GM19468 (cell line): ENCODE results near the gene CCNG2.

Experiments used
- ATAC-seq: cut with Tn5 transposase; IDR thresholded peaks from one replicate; pipeline ENCODE4 v1.9.1; 2021; ENCODE audit warnings: mild to moderate bottlenecking, moderate library complexity, moderate number of reproducible peaks; ENCODE audit not compliant: unreplicated experiment; ENCODE audit errors: extremely low read depth

CCNG2 gene

DNA sequence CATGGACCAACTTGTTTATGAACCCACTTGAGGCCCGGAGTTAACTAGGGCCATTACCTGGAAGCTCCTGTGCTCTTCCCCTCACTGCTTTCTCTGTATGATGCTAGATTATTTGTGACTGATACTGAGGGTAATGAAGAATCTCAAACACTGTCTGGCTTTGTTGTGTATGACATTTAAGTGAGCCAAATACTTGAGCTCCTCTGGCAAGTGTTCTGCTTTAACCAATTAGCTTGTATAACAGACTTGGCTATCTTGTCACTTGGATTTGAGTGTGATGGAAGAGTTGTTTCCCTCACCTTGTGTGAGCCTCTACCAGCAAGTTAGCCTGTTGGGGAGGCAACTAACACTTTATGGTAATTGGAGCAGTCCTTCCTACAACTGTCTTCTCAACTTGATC lies 42.7 kb downstream of the CCNG2 start:
- ATAC-seq: no peak

DNA sequence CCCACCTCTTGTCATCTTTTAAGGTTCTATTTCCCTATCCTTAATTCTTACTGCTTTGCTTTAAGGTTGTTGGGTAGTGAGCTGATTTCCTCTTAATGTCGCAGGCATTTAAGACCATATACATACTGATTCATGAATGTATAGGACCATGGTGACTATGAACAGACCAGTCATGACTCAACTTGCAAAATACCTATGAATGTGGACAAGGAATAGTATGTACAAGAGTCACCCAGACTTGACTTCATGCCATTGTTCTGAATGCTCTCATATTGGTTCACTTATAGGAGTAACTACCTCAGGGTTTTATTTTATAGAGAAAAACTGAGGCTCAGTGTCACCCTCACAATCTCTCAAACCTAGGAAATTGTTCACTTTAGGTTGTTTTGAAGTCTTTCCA lies 44.3 kb downstream of the CCNG2 start:
- no peak for ATAC-seq

DNA sequence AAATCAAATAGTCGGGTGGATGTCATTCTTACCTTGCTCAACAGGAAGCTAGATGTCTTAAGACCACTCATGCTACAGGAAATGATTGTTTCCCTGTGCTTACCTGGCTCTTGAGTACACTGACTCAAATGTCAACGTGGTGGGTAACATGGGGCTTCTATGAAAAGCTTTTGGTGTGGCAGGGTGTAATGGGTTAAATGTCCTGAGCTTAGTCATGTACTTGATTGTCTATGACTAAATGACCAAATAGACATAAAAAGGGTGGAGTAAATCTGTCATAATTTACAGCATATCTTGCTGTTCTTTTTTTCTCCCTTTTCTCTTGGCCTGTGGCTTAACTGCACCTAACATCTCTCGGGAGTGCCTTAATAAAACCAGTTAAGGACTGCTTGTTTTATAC lies 44.9 kb downstream of the CCNG2 start:
- no peak for ATAC-seq

DNA sequence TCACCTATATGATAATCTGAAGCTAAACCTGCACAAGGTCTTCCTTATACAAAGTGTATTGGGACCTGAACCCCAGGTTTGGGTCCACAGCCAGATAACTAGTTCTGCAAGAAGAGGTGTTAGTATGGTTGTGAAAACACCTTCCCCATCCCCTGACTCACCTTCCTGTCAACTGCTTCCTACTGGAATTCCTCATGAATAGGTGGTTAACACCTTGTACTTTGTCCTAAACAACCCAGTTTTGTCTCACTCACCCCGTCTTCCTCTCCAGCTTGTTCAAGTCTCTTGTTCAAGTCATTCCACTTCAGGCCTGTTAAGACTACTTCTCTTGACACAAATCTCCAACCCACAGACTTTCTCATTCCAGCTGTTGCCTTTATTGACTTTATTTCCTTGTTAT lies 45.5 kb downstream of the CCNG2 start:
- ATAC-seq: no peak

DNA sequence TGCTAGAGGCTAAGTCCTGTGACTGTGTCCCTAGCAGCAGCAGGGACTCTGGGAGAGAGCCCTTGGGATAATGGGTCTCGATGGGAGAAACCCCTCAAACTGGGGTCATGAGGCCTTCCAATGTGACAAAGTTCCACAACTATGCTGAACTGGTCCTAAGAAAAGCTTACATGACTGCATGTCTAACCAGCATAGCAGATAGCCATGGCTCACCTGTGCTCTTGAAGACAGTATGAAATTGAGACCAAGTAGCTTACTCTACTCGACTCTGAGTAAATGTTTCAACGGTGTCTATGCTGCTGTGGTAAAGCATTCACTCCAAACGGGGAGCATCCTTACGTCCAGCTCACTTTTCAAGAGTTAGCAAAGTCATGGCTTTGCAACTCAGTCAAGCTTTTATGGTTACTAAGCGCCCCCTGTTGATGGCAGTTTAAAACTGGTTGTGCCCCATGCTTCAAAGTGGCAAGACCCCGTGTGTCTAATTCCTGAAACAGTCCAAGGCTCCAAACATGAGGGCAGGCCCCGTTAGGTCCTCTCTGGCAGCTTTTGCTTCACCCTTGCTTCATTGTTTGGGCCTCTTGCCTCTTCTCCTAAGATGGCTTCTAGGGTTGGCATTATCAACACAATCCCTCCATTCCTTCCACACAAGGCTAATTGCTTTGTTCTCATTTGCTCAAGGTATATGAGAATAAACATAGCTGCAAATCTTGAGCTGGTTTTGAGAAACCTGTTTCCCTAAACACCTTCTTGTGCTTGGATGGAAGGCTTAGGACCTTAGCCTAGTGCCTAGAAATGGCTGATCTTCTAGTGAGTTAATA lies 46.6 kb downstream of the CCNG2 start:
- ATAC-seq: peak; percentile 54

DNA sequence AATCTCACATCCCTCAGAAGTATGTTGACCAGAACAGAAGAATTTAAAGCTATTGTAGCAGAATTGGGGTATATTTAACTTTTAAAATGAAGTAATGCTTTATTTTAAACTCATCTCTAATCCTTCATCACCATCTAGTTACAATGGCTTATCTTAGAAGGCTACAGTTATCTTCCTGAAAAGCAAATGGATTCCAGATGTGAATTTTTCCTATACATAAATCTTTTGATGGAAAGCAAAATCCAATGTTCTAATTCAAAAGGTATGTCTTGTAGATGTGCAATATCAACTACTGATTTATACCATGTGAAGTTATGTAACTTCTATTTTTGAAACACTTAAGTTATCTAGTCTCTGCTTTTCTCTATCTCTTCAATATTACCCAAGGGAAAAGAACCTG lies 47.6 kb downstream of the CCNG2 start:
- ATAC-seq: no peak

DNA sequence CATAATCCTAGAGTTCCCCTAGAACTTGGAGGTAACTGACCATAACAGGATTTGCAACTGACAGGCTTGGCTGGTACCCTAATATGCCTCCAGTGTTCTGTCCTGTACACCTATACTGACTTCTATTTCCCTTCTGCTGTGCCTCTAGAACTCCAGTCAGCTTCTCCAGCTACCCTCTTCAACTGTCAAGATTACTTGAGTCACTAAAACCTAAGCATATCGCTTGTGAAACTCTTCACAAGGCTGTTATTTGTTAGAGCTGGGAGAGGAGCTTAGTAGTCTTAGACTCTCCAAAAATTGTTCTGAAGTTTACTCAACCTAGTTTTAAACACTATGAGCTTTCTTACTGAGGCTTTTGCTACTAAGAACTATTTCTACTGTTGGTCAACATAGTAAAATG lies 52.0 kb downstream of the CCNG2 start:
- no peak for ATAC-seq

DNA sequence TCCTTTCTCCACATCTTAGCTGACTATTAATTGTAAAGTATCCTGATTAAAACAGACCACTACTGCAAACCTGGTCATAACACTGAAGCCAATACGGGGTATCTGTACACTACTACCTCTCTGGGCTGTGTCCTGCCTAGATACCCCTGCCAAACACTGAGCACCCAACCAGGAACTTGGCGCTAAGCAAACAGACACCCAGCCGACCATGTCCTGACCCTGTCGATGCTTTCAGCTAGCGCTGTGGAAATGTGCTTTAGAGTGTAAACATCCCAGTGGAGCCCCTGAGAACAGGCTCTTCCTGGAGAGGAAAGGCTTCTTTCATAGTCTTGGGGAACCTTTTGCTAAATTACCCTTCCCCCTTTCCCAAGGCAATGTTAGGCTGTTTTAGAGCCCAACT lies 52.9 kb downstream of the CCNG2 start:
- ATAC-seq: no peak

DNA sequence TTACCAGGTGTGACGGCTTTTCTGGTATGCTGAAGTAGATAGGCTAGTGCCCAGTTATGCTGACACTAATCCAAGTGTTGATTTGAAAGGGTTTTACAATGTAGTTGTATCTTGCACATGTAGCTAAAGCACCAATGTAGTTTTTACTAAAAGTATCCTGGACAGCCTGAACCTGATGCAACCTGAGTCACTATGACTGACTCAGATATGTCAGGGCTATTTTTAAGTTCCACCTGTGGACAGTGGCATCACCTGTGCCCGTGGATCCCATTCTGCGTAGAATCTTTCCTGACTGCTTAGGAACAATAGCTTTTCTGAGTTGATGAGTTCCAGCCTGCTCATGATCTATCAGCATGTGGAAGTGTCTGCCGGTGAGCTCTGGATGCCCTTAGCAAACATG lies 58.1 kb downstream of the CCNG2 start:
- ATAC-seq: no peak

DNA sequence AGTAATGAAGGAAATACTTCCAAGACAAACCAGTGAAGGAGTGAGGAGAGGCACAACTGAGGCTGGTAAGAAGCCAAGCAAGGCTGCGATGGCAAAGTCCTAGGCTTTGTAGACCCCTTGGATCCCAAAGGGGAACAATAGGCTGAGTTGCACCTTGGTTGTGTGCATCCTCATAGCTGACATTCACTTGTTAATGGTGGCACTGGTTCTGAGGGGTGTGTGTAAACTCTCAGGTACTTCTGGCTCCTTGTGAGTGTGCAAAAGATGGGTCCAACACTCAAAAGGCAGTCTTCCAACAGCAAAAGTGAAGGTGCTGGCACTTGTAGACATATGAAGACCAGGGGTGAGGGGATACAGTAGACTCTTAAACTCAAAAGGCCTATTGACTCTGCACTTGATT lies 60.5 kb downstream of the CCNG2 start:
- no peak for ATAC-seq

DNA sequence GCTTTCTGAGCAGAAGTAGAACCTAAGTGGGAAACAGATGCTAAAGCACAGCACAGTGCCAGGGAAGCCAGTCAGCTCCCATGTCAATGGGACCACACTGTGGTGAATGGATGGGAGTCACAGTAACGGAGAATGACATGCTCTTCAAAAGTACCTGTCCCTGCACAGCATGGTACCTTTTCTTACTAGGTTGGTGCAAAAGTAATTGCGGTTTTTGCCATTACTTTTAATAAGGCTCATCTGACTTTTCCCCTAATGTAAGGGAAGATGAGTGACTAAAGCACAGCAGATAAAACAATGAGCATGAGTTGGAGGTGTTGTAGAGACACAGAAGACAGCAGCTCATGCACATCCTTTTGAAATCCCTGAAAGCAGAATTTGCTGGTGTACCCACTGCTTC lies 62.3 kb downstream of the CCNG2 start:
- ATAC-seq: no peak
